ENCODE data around the gene SLC25A53.

SLC25A53 gene

GRCh38 chrX:104156630-104157529, at the start of gene SLC25A53:
TSS of gene SLC25A53 (minus strand) at chrX:104157009. CDS start at chrX:104105257, 51,752 bp downstream.
- DNase-seq: peak; percentile 89

- DNase-seq: no peak
These were observed 48.7 kb upstream of the SLC25A53 start for GRCh38 chrX:104205548-104205947.

- no peak for DNase-seq
These were observed 38.8 kb upstream of the SLC25A53 start for GRCh38 chrX:104195489-104196084.

GRCh38 chrX:104195013-104195412, 38.2 kb upstream of the SLC25A53 start:
- no peak for DNase-seq

- DNase-seq: no peak
These were observed 36.7 kb upstream of the SLC25A53 start for GRCh38 chrX:104193485-104193884.

- DNase-seq: no peak
These were observed 33.0 kb upstream of the SLC25A53 start for GRCh38 chrX:104189837-104190236.

GRCh38 chrX:104187931-104188330, 31.1 kb upstream of the SLC25A53 start:
- DNase-seq: no peak

GRCh38 chrX:104183685-104184084, 26.9 kb upstream of the SLC25A53 start:
- DNase-seq: no peak

GRCh38 chrX:104173841-104174240, 17.0 kb upstream of the SLC25A53 start:
- DNase-seq: no peak

GRCh38 chrX:104172788-104173187, 16.0 kb upstream of the SLC25A53 start:
- DNase-seq: no peak

GRCh38 chrX:104172121-104172520, 15.3 kb upstream of the SLC25A53 start:
- DNase-seq: no peak

GRCh38 chrX:104168127-104168526, 11.3 kb upstream of the SLC25A53 start:
- no peak for DNase-seq

GRCh38 chrX:104166735-104167436, 10.1 kb upstream of the SLC25A53 start:
- no peak for DNase-seq

GRCh38 chrX:104165894-104166734, 9.3 kb upstream of the SLC25A53 start, which contains the start of gene FAM199X:
TSS of gene FAM199X (plus strand) at chrX:104166453. CDS start at chrX:104166786, 333 bp downstream.
- DNase-seq: peak; percentile 92

GRCh38 chrX:104151037-104151436, 5.8 kb downstream of the SLC25A53 start:
- no peak for DNase-seq

GRCh38 chrX:104141087-104141760, 15.6 kb downstream of the SLC25A53 start:
- no peak for DNase-seq

GRCh38 chrX:104137496-104137895, 19.3 kb downstream of the SLC25A53 start:
- no peak for DNase-seq

- DNase-seq: peak; percentile 82
These were observed 20.4 kb downstream of the SLC25A53 start for GRCh38 chrX:104136241-104137019.

- DNase-seq: no peak
These were observed 21.1 kb downstream of the SLC25A53 start for GRCh38 chrX:104135677-104136076.

- no peak for DNase-seq
These were observed 22.1 kb downstream of the SLC25A53 start for GRCh38 chrX:104134583-104135261.

All from femur (tissue), 1 donor.